Mammary epithelial cell (primary cell): ENCODE data around the gene CCDC134.

Experiments used
- EZH2 ChIP-seq: IDR thresholded peaks from 2 replicates; pipeline ENCODE4 v1.6.1; 2012; ENCODE audit warnings: low read length, inconsistent platforms, borderline replicate concordance
- TF ChIP-seq, protein P1 (sequence below), 2 donors: IDR thresholded peaks in 1 of 2; conservative IDR thresholded peaks in 1 of 2; 2 replicates each; pipeline ENCODE4 v1.5.1; 2011 to 2012; ENCODE audit warnings: inconsistent platforms in 2 of 2, low read length in 2 of 2, mild to moderate bottlenecking in 2 of 2, control low read depth in 1 of 2, low read depth in 1 of 2; ENCODE audit not compliant: insufficient read depth in 1 of 2; ENCODE audit errors: extremely low read depth in 1 of 2

DNA sequence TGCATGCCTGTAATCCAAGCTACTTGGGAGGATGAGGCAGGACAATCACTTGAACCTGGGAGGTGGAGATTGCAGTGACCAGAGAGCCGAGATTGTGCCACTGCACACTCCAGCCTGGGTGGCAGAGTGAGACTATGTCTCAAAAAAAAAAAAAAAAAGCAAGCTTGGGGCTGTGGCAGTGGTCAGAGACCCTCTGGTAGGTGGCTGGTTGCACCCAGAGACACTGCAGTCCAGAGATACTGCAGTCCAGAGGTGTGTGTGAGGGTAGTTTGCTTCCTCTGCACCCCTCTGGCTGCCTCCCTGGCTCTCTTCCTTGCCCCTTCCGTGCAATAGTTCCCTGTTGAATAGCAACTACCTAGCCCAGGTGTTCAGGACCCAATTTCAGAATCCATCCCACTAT lies 1.7 kb upstream of the CCDC134 start:
- TF ChIP-seq, protein P1, sequence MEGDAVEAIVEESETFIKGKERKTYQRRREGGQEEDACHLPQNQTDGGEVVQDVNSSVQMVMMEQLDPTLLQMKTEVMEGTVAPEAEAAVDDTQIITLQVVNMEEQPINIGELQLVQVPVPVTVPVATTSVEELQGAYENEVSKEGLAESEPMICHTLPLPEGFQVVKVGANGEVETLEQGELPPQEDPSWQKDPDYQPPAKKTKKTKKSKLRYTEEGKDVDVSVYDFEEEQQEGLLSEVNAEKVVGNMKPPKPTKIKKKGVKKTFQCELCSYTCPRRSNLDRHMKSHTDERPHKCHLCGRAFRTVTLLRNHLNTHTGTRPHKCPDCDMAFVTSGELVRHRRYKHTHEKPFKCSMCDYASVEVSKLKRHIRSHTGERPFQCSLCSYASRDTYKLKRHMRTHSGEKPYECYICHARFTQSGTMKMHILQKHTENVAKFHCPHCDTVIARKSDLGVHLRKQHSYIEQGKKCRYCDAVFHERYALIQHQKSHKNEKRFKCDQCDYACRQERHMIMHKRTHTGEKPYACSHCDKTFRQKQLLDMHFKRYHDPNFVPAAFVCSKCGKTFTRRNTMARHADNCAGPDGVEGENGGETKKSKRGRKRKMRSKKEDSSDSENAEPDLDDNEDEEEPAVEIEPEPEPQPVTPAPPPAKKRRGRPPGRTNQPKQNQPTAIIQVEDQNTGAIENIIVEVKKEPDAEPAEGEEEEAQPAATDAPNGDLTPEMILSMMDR (conservative IDR thresholded peaks at IDR 0.05 in 1 of 2, IDR thresholded peaks at IDR 0.05 in 1 of 2; ENCODE audit: extremely low read depth in 1 of 2, insufficient read depth in 1 of 2, low read depth in 1 of 2, low read length in 2 of 2): no peak
- TF ChIP-seq EZH2: no peak
